CMK (cell line): ENCODE measurements around the gene VSIG2.
A peak's percentile ranks its signal among the peaks of the same experiment; 100 is the strongest.

ENCODE experiments used
- DNase-seq: peaks from one replicate; pipeline ENCODE4 v3.0.0-alpha.2; 2010; ENCODE audit warnings: low read depth

VSIG2 gene

DNA sequence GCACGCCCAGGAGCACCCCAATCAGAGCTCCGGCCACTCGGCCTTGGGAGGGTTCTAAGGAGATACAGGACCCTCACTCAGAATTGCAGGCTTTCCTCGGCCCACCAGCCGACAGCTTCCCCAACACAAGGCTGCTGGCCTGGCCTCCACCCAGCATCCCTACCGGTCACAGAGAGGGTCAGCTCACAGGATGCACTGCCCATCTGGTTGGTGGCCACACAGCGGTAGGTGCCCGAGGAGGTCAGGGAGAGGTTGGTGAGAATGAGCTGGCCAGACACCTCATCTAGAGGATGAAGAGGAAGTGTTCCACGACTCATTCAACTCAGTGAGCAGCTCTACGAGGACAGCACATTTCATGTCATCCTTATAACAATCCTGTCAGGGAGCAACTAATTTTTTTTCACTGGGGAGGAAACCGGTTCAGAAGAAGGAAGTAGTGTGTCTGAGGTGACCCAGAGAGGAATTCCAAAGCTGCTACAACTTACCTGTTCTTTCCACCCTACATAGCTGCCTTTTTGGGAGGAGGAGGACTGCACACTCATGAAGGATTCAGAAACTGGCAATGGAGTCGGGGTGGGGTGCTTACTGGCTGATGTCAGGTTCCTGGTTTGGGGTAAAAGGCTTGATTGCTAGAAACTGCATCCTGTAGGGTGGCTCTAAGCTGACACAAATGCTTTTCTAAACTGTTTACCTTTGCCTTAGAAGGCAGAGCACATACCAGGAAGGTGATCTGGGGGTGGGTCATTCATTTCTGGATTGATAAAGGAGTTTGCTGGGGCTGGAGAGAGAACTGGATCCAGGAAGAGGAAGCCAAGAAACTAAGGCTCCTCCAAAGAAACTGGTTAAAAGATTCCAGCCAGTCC, 3.3 kb downstream of the VSIG2 start:
- DNase-seq, result no peak

GRCh38 chr11:124748100-124748418, 4.0 kb downstream of the VSIG2 start:
- no peak for DNase-seq

- DNase-seq, result no peak
Observed at GRCh38 chr11:124747406-124748099, 4.5 kb downstream of the VSIG2 start.

DNA sequence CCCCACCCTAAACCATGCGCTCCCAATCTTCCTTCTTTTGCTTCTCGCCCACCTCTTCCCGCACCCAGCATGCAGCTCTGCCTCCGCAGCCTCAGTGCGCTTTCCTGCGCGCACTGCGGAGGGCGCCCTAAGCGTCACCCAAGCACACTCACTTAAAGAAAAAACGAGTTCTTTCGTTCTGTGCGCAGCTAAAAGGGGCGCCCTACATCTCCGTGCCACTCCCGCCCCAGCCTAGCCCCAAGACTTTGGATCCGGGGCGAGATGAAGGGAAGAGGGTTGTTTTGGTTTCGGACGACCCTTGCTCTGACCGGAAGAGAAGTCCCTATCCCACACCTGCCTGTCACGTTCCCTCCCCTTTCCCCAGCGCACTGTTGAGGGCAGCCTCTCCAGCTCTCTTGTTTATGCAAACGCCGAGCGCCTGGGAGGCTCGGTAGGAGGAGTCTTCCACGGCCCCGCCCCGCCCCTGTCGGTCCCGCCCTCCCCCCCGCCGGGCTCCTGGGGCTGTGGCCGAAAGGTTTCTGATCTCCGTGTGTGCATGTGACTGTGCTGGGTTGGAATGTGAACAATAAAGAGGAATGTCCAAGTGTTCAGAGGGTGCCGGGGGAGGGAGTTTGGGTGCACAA, 5.3 kb downstream of the VSIG2 start:
- no peak for DNase-seq

DNA sequence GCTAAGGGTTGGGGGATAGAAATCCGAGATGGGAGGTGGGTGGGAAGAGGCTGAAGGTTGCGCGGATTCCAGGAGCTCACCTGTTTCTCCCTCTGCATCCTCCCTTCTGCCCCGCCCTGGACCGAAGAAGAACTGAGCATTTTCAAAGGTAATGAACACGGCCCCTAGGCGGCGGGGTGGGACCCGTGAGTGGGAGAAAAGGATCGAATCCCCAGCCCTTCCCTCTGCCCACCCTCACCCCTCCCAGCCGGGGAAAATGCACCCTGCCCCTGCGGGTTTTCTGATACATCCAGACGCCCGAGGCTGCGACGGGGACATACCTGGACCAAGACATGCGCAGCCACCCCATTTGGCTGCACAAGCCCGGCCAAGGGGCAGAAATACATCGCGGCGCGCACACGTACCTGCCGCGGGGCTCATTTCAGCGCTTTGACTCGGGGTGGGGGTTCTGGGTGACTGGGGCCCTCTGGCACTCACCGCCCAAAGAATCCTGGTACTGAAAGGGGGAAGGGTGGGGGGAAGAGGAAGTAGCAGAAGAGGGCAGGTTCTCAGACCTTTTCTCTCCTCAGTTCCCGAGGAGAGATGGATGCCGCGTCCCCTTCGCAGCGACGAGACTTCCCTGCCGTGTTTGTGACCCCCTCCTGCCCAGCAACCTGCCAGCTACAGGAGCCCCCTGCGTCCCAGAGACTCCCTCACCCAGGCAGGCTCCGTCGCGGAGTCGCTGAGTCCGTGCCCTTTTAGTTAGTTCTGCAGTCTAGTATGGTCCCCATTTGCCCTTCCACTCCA, 6.0 kb downstream of the VSIG2 start:
- DNase-seq, result no peak

DNA sequence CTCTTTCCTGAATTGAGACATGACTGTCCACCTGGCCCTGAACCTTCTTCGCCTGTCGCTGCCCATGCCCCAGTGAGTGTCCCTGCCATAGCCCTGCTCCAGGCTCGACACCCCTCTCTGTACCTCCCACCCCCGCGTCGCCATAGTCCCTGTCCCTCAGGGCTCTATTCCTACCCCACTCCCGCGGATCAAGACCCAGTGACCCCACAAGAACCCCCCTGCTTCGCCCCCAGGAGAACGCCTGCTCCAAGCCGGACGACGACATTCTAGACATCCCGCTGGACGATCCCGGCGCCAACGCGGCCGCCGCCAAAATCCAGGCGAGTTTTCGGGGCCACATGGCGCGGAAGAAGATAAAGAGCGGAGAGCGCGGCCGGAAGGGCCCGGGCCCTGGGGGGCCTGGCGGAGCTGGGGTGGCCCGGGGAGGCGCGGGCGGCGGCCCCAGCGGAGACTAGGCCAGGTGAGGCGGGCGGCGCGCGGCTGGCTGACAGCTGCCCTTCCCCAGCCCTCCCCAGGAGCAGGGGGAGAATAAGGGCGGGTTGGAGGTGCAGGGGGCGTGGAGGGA, 6.7 kb downstream of the VSIG2 start:
- no peak for DNase-seq

- DNase-seq, result no peak
Observed at GRCh38 chr11:124743050-124743449, 9.0 kb downstream of the VSIG2 start.

- DNase-seq, result no peak
Observed at GRCh38 chr11:124742555-124742954, 9.5 kb downstream of the VSIG2 start.

DNA sequence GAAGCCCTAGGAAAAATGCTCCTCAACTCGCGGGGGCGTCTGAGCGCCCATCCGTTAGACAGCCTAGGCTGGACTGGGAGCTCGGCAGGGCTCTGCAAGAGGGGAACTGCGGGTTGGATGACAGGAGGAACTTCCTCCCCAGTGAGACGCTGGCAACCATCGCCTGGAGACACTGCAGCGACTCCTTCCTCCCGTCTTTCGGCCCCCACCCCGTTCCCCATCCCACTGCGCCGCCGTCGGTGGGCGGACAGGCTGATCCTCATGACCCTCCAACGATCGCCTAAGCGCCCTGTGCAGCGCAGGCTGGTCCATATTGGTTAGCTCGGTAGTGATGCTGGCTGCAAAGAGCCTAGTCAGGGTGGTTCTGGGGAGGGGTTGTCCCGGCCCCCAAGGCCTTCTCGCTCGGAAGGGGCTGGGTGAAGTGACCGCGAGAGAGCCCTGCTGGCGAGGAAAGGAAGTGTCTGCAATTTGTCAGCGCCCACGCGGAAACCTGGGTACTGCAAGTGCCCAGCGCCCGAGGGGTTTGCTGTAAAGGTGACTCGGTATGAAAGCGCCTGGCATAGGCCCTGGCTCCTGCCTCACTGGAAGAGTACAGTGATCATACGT, 11.7 kb downstream of the VSIG2 start:
- no peak for DNase-seq

DNA sequence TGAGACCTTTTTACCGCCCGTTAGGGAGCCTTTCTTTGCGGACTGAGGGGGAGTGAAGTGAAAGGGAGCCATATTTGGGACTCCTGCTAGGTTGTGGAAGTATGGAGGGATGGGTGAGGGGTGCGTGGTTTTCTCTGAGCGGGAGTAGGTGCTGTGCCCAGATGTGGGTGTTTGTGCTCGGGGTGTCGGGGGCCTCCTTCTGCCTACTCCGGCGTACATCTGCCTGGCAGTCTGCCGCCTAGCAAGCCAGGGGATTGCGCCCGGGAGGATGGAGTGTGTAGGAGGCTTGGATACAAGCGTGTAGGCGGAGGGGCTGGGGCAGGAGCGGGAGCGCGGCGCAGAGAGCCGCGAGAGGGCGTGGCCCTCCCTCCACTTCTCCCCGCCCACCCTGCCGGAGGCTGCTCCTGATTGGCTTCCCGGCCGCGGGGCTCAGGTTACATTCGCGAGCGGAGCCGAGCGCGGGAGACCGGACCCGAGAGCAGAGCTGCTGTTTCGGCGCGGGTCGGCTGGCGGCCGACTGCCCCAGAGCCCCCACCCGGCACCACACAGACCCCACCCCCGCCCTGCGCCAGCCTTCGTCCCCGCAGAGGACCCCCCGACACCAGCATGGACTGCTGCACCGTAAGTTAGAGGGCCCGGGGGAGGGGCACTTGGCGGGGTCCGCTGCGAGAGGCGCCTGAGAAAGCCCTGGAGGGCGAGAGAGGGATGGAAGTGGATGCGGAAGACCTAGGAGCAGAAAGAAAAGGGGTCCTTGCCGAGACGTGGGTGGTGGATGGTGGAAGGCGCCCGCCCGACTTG, 12.4 kb downstream of the VSIG2 start, which contains the start of gene NRGN:
Gene NRGN (plus strand): TSS at position 464 of the 798 bp plus-strand sequence. CDS start 143 bp downstream, at position 607.
- peak; percentile 87 for DNase-seq

DNA sequence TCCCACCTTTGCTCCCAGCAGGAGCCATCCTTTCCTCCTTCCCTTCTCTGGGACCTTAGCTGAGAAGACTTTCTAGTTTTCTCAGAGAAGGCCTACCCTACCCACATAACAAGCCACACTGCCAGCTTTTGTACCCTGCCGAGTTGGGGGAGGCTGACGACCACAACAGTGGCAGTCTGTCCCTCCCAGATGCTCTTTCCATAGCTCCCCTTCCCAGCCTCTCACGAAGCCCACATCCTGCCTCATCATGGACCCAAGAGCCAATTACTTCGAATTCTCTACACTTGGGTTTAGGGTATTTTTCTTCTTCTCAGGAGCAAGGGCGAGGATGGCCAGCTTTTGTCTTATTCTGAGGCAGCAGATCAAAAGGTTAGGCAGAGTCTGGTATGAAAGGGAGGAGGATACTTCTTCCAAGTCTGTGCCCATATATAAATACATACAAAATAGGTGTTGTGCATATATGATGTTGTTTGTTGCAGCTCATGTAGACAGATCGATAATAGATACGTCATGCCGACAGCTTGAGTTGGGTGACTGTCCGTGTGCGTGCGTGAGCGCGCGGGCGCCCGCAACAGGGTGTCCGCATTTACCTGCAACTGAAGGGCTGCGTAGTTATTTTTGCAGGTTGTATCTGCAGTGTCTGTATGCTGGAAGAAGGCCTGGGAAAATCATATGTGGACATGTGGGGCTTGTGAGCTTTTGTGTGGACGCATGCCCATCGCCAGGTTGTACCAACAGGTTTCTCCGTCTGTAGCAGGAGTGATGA, 13.2 kb downstream of the VSIG2 start:
- no peak for DNase-seq

- DNase-seq, result no peak
Observed at GRCh38 chr11:124737638-124738305, 14.3 kb downstream of the VSIG2 start.

DNA sequence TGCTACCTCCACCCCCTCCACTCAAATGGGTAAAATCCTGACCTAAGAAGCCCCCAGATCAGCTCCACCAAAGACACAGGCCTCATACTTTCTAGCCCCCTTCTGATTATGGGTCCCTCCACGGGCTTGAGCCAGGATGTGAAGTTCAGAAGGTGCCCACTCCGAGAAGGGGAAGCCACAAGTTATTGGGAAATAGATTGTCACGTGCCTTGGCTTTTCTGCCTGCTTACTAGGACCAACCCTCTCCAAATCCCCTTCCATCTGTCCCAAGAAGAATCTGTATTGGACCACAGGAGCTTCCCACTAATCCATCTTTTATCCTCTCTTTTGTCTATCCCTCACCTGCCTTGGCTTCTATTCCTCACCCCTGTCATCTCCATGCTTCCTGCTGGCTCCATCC, 15.3 kb downstream of the VSIG2 start:
- DNase-seq, result no peak

DNA sequence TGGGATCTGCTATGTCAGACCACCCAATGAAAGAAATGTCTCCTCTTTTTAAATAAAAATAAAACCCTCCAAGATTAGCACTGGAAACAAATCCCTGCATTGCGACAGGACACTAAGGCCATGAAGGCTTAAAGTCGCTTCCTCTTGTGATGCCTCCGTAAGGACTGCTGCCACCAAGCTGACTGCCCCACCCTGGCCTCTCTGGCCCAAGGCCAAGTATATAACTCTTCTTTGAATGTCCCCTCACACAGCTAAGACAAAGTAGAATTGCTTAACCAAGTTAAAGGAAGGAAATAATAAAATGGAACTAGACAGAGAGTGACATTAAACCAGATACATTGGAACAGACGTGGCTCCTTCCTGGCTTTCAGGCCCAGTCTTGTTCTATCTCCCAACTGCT, 19.8 kb downstream of the VSIG2 start:
- no peak for DNase-seq

DNA sequence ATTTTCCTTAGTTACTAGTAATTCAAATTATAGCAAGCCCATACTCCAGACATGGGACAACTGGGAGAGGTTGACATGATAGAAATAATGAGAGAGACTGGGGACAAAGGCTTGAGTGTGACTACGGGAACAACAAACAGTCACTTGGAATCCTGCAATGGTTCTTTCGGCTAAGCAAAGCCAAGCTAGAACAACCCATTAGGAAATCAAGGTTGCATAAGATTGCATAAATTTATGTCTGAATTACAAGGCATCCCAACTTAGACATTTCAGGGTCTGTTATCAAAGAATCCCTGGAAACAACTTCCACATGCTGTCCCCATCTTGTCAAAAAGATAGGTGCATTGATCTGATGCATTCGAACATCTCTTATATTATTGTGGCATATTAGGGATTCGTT, 22.5 kb downstream of the VSIG2 start:
- DNase-seq, result no peak

DNA sequence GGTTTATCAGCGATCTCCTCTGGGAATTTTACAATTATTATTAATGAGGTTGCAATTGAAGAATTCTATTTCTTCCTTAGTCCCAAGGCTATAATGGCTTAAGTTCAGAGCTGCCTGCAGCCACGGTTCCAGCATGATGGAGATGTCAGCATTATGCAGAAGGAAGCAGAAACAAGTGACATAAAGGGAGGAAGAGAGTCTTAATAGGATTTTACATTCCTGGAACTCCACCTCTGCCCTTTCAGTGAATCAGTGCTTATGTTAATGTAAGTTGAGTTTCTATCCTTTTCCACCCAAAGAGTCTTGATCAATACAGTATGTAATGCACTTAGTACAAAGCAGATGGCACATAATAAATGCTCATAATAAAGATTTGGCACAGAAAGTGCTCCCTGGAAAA, 23.9 kb downstream of the VSIG2 start:
- DNase-seq, result no peak

DNA sequence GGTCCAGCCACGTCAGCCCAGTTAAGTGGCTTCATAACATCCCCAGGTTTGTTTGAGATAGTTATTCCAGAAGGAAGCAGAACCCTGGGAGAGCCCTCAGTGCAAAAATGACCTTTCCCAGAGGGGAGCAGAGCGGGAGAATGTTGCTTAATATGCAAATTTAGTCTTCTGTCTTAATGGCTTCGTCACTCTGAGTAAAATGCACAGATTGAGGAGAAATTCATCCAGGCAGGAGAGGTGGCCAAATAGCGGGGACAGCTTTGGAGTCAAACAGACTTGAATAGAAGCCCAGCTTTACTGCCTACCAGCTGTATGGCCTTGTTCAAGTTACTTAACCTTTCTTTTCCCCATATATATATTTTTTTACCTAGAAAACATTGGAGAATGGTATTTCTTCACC, 24.6 kb downstream of the VSIG2 start:
- DNase-seq, result no peak

DNA sequence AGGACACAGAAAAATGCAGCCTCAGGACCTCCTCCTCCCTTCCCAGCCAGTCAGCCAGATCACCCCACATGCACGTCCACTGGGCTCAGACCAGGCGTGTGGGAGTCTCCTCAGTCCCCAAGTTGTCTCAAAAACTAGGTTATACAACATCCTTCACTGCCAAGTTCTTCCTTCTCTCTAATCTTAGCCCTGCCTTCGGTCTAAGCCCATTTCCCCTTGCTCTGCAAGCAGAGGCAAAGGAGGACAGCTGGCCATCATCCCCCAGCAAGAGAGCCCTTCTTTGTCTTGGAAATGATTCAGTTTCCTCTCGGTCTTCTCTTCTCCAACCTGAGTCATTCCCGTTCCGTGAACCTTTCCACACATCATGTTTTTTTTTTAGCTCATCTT, 26.3 kb downstream of the VSIG2 start:
- DNase-seq, result no peak

- no peak for DNase-seq
Observed at GRCh38 chr11:124724979-124725718, 26.9 kb downstream of the VSIG2 start.
